CD4-positive, alpha-beta memory T cell (primary cell): ENCODE results near the gene PACSIN2. TPM values are rescaled to one million over a fixed set of nuclear protein-coding genes. Genes with fewer than 3 reads are reported as not detected.
A peak's percentile ranks its signal among the peaks of the same experiment; 100 is the strongest.

Source experiments
- CTCF ChIA-PET: fragments of 350-600 bp; sonication (Branson Sonifier 250); formaldehyde crosslinking; loops from one replicate; lab custom pipeline; 2021; ENCODE audit warnings: inconsistent platforms; ENCODE audit not compliant: partially characterized antibody; lab: Charles Lee
- POLR2A ChIA-PET: fragments of 350-600 bp; sonication (Branson Sonifier 250); formaldehyde crosslinking; loops from one replicate; lab custom pipeline; 2021; ENCODE audit not compliant: partially characterized antibody; lab: Charles Lee
- DNase-seq, 5 donors: peaks; one replicate each; pipeline versions ENCODE4 v3.0.0 to v3.0.0-alpha.2; 2020 to 2022; ENCODE audit warnings: mixed read lengths in 1 of 5
- H3K27ac ChIP-seq: one replicate; pipeline ENCODE4 v1.7.0; 2013; ENCODE audit warnings: low read depth, low read length
- H3K27me3 ChIP-seq: 2 replicates; pipeline ENCODE4 v1.7.0; 2013; ENCODE audit warnings: mild to moderate bottlenecking, low read length, moderate library complexity; ENCODE audit not compliant: insufficient read depth
- H3K36me3 ChIP-seq: 2 replicates; pipeline ENCODE4 v1.7.0; 2013; ENCODE audit warnings: mild to moderate bottlenecking, low read length, moderate library complexity; ENCODE audit not compliant: insufficient read depth
- H3K4me1 ChIP-seq: 2 replicates; pipeline ENCODE4 v1.7.0; 2013; ENCODE audit warnings: mild to moderate bottlenecking, low read length, moderate library complexity; ENCODE audit not compliant: insufficient read depth
- H3K4me3 ChIP-seq, 2 donors: one replicate each; pipeline ENCODE4 v1.7.0; 2013; ENCODE audit warnings: low read length in 2 of 2, mild to moderate bottlenecking in 1 of 2
- H3K9me3 ChIP-seq, 2 donors: one replicate each; pipeline ENCODE4 v1.7.0; 2013; ENCODE audit warnings: low read length in 2 of 2, control low read depth in 1 of 2; ENCODE audit not compliant: control insufficient read depth in 1 of 2
- H3K27ac Mint-ChIP-seq, 7 donors: one replicate each; pipeline ENCODE4 v1.8.0; 2020 to 2021; ENCODE audit warnings: mixed read lengths in 7 of 7, mild to moderate bottlenecking in 6 of 7, inconsistent platforms in 3 of 7, moderate library complexity in 3 of 7
- H3K27me3 Mint-ChIP-seq, 2 donors: one replicate each; pipeline ENCODE4 v1.8.0; 2020 to 2021; ENCODE audit warnings: mixed read lengths in 2 of 2
- H3K36me3 Mint-ChIP-seq, 2 donors: one replicate each; pipeline ENCODE4 v1.8.0; 2020 to 2021; ENCODE audit warnings: mixed read lengths in 2 of 2, inconsistent platforms in 1 of 2, mild to moderate bottlenecking in 1 of 2
- H3K4me1 Mint-ChIP-seq, 4 donors: one replicate each; pipeline ENCODE4 v1.8.0; 2020 to 2021; ENCODE audit warnings: mixed read lengths in 4 of 4, mild to moderate bottlenecking in 1 of 4
- H3K4me3 Mint-ChIP-seq, 8 donors: one replicate each; pipeline ENCODE4 v1.8.0; 2020 to 2021; ENCODE audit warnings: mixed read lengths in 8 of 8, mild to moderate bottlenecking in 7 of 8, moderate library complexity in 6 of 8, inconsistent platforms in 3 of 8
- H3K9me3 Mint-ChIP-seq, 8 donors: one replicate each; pipeline ENCODE4 v1.8.0; 2020 to 2021; ENCODE audit warnings: mixed read lengths in 8 of 8, mild to moderate bottlenecking in 5 of 8, inconsistent platforms in 3 of 8, moderate library complexity in 1 of 8
- intact Hi-C: fragments of 100-400 bp; cut with micrococcal nuclease; formaldehyde crosslinking; loops from one replicate; pipeline ENCODE4 v1.15.1; 2023
- polyA plus RNA-seq, 2 donors: library from polyadenylated mRNA; unstranded; fragments of 300-500 nt; fragmentation: Illumina TruSeq; gene quantifications; one replicate each; pipeline ENCODE4 v1.2.3, GENCODE V29; 2021
- total RNA-seq, 2 experiments: library from RNA; stranded (reverse); gene quantifications; one replicate each; pipeline ENCODE4 v1.2.3, GENCODE V29; 2021

Gene PACSIN2
- total and polyA plus RNA-seq, 4 experiments from 2014 or later: 24.6 to 55.0 (median 45.2) TPM

- Mint-ChIP-seq H3K4me3 (no peak overlapping the region), H3K36me3 (peaks cover 27 to 54% of the 10 kb centered on the region in 2 donors), H3K9me3 (no peaks in the 10 kb centered on the region), H3K4me1 (peaks cover 4 to 16% (median 9%) of the 10 kb centered on the region in 4 donors), H3K27me3 (no peaks in the 10 kb centered on the region), H3K27ac (peak overlapping the region in 1 of 7 donors; percentile 8)
- Histone ChIP-seq H3K4me1 (peaks cover 4% of the 10 kb centered on the region), H3K27ac (no peak overlapping the region), H3K9me3 (no peaks in the 10 kb centered on the region), H3K27me3 (no peaks in the 10 kb centered on the region), H3K4me3 (no peak overlapping the region), H3K36me3 (peaks cover 28% of the 10 kb centered on the region)
- no peak for DNase-seq
- intact Hi-C loops: no loop called here
- CTCF ChIA-PET: no interaction called here
- POLR2A ChIA-PET: no interaction called here
These were observed 184.8 kb downstream of the PACSIN2 start for GRCh38 chr22:42830161-42830560.

GRCh38 chr22:42829302-42829701 lies 185.6 kb downstream of the PACSIN2 start:
- no peaks in the 10 kb centered on the region for H3K27me3 ChIP-seq
- H3K36me3 Mint-ChIP-seq: peaks cover 25 to 49% of the 10 kb centered on the region in 2 donors
- H3K36me3 ChIP-seq: peaks cover 27% of the 10 kb centered on the region
- H3K9me3 ChIP-seq: no peaks in the 10 kb centered on the region
- peaks cover 4% of the 10 kb centered on the region for H3K4me1 ChIP-seq
- intact Hi-C loops: no loop called here
- H3K27ac ChIP-seq: no peak overlapping the region
- ChIA-PET POLR2A (no interaction called here), CTCF (no interaction called here)
- H3K27ac Mint-ChIP-seq: peak overlapping the region in 2 of 7 donors; percentile 58 to 66
- H3K9me3 Mint-ChIP-seq: no peaks in the 10 kb centered on the region
- no peak overlapping the region for H3K4me3 ChIP-seq
- H3K4me3 Mint-ChIP-seq: peak overlapping the region in 2 of 8 donors; percentile 30 to 31
- no peaks in the 10 kb centered on the region for H3K27me3 Mint-ChIP-seq
- H3K4me1 Mint-ChIP-seq: peaks cover 3 to 16% (median 8%) of the 10 kb centered on the region in 4 donors
- DNase-seq: no peak

DNA sequence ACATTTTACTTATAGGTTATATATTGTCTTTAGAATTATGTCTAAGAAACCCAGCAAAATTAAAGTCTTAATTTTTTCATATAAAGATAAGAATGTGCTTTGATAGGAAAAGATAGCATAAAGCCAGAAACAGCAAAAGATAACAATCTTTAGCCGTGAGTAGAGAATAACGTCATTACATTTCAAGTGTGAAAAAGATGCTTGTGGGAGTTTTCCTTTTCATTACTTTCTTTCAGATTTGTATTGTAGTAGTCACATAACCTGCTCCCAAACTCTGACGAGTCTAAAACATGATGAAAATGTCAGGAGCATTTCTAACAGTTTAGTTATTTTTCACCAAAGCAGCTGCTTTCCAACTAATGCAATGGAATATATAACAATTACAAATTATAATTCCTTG lies 189.2 kb downstream of the PACSIN2 start:
- Histone ChIP-seq H3K27me3 (no peaks in the 10 kb centered on the region), H3K9me3 (no peaks in the 10 kb centered on the region), H3K4me1 (peaks cover 4% of the 10 kb centered on the region), H3K4me3 (no peak overlapping the region), H3K36me3 (peaks cover 22% of the 10 kb centered on the region), H3K27ac (no peak overlapping the region)
- H3K36me3 Mint-ChIP-seq: peaks cover 34 to 43% of the 10 kb centered on the region in 2 donors
- H3K4me3 Mint-ChIP-seq: no peak overlapping the region
- DNase-seq: no peak
- H3K9me3 Mint-ChIP-seq: peaks cover 0 to 2% (median 0%) of the 10 kb centered on the region in 8 donors
- no peaks in the 10 kb centered on the region for H3K27me3 Mint-ChIP-seq
- intact Hi-C loops: no loop called here
- H3K27ac Mint-ChIP-seq: no peak overlapping the region
- H3K4me1 Mint-ChIP-seq: peaks cover 6 to 16% (median 8%) of the 10 kb centered on the region in 4 donors
- POLR2A ChIA-PET: no interaction called here
- CTCF ChIA-PET: interaction anchor here (2.1 kb wide), 1 partner anchor 14 kb away, joined by 4 read pairs; no protein-coding TSS in a partner anchor

GRCh38 chr22:42821386-42821785 lies 193.6 kb downstream of the PACSIN2 start:
- Mint-ChIP-seq H3K4me3 (no peak overlapping the region), H3K9me3 (peaks cover 0 to 2% (median 0%) of the 10 kb centered on the region in 8 donors), H3K27ac (peak overlapping the region in 1 of 7 donors; percentile 65), H3K36me3 (peaks cover 40 to 50% of the 10 kb centered on the region in 2 donors), H3K27me3 (no peaks in the 10 kb centered on the region), H3K4me1 (peaks cover 0 to 9% (median 1%) of the 10 kb centered on the region in 4 donors)
- Histone ChIP-seq H3K9me3 (no peaks in the 10 kb centered on the region), H3K4me1 (no peaks in the 10 kb centered on the region), H3K4me3 (no peak overlapping the region), H3K36me3 (peaks cover 21% of the 10 kb centered on the region), H3K27ac (no peak overlapping the region), H3K27me3 (no peaks in the 10 kb centered on the region)
- intact Hi-C loops: no loop called here
- CTCF ChIA-PET: interaction anchor here (1.8 to 2.7 kb wide), 2 partner anchors 46 to 73 kb away, joined by 6 to 7 read pairs; no protein-coding TSS in a partner anchor
- POLR2A ChIA-PET: no interaction called here
- no peak for DNase-seq

DNA sequence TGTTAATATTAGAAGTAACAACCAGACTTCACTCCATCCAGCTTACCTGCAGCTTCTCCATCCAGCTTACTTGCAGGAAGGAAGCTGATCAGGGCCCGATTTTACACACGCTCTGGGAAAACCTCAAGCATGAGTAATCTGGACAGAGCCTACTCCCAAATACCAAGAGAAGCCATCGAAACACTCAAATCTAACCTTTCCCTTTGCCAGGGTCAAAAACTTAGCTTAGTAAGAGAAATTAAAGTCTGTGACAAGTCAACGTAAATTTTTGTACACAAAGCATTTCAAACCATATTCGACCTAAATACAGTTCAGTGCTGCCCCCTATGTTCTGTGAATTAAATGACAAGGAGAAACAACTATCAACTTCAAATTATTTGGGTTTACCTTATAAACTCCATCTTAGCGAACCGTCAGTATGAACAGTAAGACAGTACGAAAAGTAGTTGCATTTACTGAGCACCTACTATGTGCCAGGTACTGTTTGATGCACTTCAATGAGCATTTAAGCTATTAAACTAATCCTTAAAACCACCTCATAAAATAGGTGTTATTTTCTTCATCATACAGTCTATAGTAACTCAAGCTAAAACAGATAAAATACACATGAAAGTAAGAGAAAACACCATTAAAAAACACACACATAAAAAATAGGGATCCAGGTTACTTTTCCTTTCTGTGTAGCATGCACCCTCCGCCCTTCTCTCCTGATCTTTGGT lies 194.7 kb downstream of the PACSIN2 start:
- Mint-ChIP-seq H3K36me3 (peaks cover 40 to 60% of the 10 kb centered on the region in 2 donors), H3K27ac (peak overlapping the region in 3 of 7 donors; percentile 36 to 78 (median 54)), H3K9me3 (peaks cover 0 to 2% (median 0%) of the 10 kb centered on the region in 8 donors), H3K4me3 (no peak overlapping the region), H3K4me1 (peaks cover 0 to 9% (median 1%) of the 10 kb centered on the region in 4 donors), H3K27me3 (no peaks in the 10 kb centered on the region)
- H3K36me3 ChIP-seq: peaks cover 23% of the 10 kb centered on the region
- H3K4me1 ChIP-seq: no peaks in the 10 kb centered on the region
- no peaks in the 10 kb centered on the region for H3K9me3 ChIP-seq
- DNase-seq: peak in 2 of 5 donors; percentile 2 to 19
- H3K27me3 ChIP-seq: no peaks in the 10 kb centered on the region
- H3K4me3 ChIP-seq: no peak overlapping the region
- ChIA-PET POLR2A (no interaction called here), CTCF (interaction anchor here (0.9 to 3.3 kb wide), 5 partner anchors 9 to 74 kb away, joined by 3 to 11 read pairs (median 6); no protein-coding TSS in a partner anchor)
- H3K27ac ChIP-seq: no peak overlapping the region
- intact Hi-C loops: no loop called here

Other genes with a start within 250 kb of the PACSIN2 start
- 10 to 100 TPM; 44.7 to 45.7 TPM for gene ARFGAP3, start 157.9 kb downstream of the PACSIN2 start, total RNA-seq
- 10 to 100 TPM; 38.4 to 49.0 TPM for gene ARFGAP3, start 157.9 kb downstream of the PACSIN2 start, polyA plus RNA-seq
- gene TTLL1, start 74.2 kb upstream of the PACSIN2 start, total RNA-seq: 1 to 10 TPM; 6.4 to 7.8 TPM
- gene TTLL1, start 74.2 kb upstream of the PACSIN2 start, polyA plus RNA-seq: 10 to 100 TPM; 10.1 to 15.6 TPM
- 1 to 10 TPM; 2.5 to 2.7 TPM for gene BIK, start 95.6 kb upstream of the PACSIN2 start, total RNA-seq
- 1 to 10 TPM; 8.5 to 8.8 TPM for gene BIK, start 95.6 kb upstream of the PACSIN2 start, polyA plus RNA-seq
- 1 to 10 TPM; 7.9 to 9.0 TPM for gene MCAT, start 128.2 kb upstream of the PACSIN2 start, total RNA-seq
- 10 to 100 TPM in 1 of 2 donors, 1 to 10 TPM in 1; 5.7 to 13.1 TPM for gene MCAT, start 128.2 kb upstream of the PACSIN2 start, polyA plus RNA-seq
- gene TSPO, start 136.4 kb upstream of the PACSIN2 start, total RNA-seq: 10 to 100 TPM; 66.9 to 71.0 TPM
- 100 to 1,000 TPM; 351 to 548 TPM for gene TSPO, start 136.4 kb upstream of the PACSIN2 start, polyA plus RNA-seq
- gene TTLL12, start 172.0 kb upstream of the PACSIN2 start, total RNA-seq: 10 to 100 TPM; 28.5 to 29.6 TPM
- 10 to 100 TPM; 20.8 to 28.6 TPM for gene TTLL12, start 172.0 kb upstream of the PACSIN2 start, polyA plus RNA-seq